ENCODE data around the gene AP2A2.

GRCh38 chr11:954392-955153 is 28.9 kb downstream of the AP2A2 start:
- TF ChIP-seq CTCF (IDR thresholded peaks at IDR 0.05 in 4 of 5, conservative IDR thresholded peaks at IDR 0.05 in 1 of 5) (no peak), POLR2A (IDR thresholded peaks at IDR 0.05) (no peak)
